Lower lobe of right lung (tissue), 2 donors: Measurements from ENCODE around the gene PPIF. TPM values are rescaled to one million over a fixed set of nuclear protein-coding genes. Genes with fewer than 3 reads are reported as not detected.
A peak's percentile ranks its signal among the peaks of the same experiment; 100 is the strongest.

Experiments used
- ATAC-seq, 2 donors: fragments of 200-7000 bp; cut with Tn5 transposase; one replicate each; pipeline ENCODE4 v1.9.1; 2020 to 2022; ENCODE audit warnings: mild to moderate bottlenecking in 2 of 2, moderate library complexity in 2 of 2
- DNase-seq: peaks from one replicate; pipeline ENCODE4 v3.0.0-alpha.2; 2020
- H3K27ac ChIP-seq: fragments of 200-600 bp; one replicate; pipeline ENCODE4 v1.8.0; 2022
- H3K27me3 ChIP-seq: fragments of 200-600 bp; one replicate; pipeline ENCODE4 v1.8.0; 2022; ENCODE audit warnings: low read depth
- H3K36me3 ChIP-seq: fragments of 200-600 bp; one replicate; pipeline ENCODE4 v1.8.0; 2022; ENCODE audit warnings: mild to moderate bottlenecking
- H3K4me1 ChIP-seq: fragments of 200-600 bp; one replicate; pipeline ENCODE4 v1.8.0; 2022
- H3K4me3 ChIP-seq: fragments of 200-600 bp; one replicate; pipeline ENCODE4 v1.8.0; 2022; ENCODE audit warnings: mild to moderate bottlenecking
- H3K9me3 ChIP-seq: fragments of 200-600 bp; one replicate; pipeline ENCODE4 v1.8.0; 2022
- CTCF ChIP-seq: fragments of 200-600 bp; IDR thresholded peaks from one replicate; pipeline ENCODE4 v1.8.0; 2022; ENCODE audit warnings: antibody characterized with exemption, mild to moderate bottlenecking
- intact Hi-C: fragments of 100-400 bp; cut with DNase I; formaldehyde crosslinking; loops from one replicate; pipeline ENCODE4 v1.11.0; 2022
- total RNA-seq: library from RNA; stranded (reverse); fragmentation: NEBNext Ultra II Directional; extraction: Animal tissue kit (Norgen Biotek cat#: 25700); gene quantifications from one replicate; pipeline ENCODE4 v1.2.1, GENCODE V29; 2021
- donor health status: DM: no; HTN: yes; CAD: no; lungs with severe emphysema.

The PPIF gene
- total RNA-seq, 1 donor from 2014 or later, result 28.5 TPM

GRCh38 chr10:79311581-79312407 is 35.5 kb upstream of the PPIF start:
- Histone ChIP-seq H3K4me1 (peaks cover 5% of the 10 kb centered on the region), H3K36me3 (peaks cover 87% of the 10 kb centered on the region), H3K27ac (no peak overlapping the region), H3K27me3 (no peaks in the 10 kb centered on the region), H3K4me3 (no peak overlapping the region), H3K9me3 (no peaks in the 10 kb centered on the region)
- no peak for ATAC-seq
- intact Hi-C loops, result no loop called here
- peak; percentile 32 for DNase-seq
- no peak for TF ChIP-seq CTCF

- Histone ChIP-seq H3K4me3 (no peak overlapping the region), H3K36me3 (peaks cover 78% of the 10 kb centered on the region), H3K27me3 (no peaks in the 10 kb centered on the region), H3K27ac (no peak overlapping the region), H3K9me3 (no peaks in the 10 kb centered on the region), H3K4me1 (peaks cover 12% of the 10 kb centered on the region)
- TF ChIP-seq CTCF, result no peak
- intact Hi-C loops, result no loop called here
- ATAC-seq (no peak), DNase-seq (peak; percentile 26)
Observed at GRCh38 chr10:79312601-79313187, 34.6 kb upstream of the PPIF start.

- DNase-seq (peak; percentile 24), ATAC-seq (no peak)
- Histone ChIP-seq H3K36me3 (peaks cover 71% of the 10 kb centered on the region), H3K9me3 (no peaks in the 10 kb centered on the region), H3K27me3 (no peaks in the 10 kb centered on the region), H3K27ac (no peak overlapping the region), H3K4me3 (no peak overlapping the region), H3K4me1 (peaks cover 18% of the 10 kb centered on the region)
- no peak for TF ChIP-seq CTCF
- intact Hi-C loops, result no loop called here
Observed at GRCh38 chr10:79313320-79313719, 33.9 kb upstream of the PPIF start.

- no peak overlapping the region for H3K4me3 ChIP-seq
Observed at GRCh38 chr10:79313911-79314439, 33.3 kb upstream of the PPIF start.

More at GRCh38 chr10:79313911-79314439, 33.3 kb upstream of the PPIF start:
- Histone ChIP-seq H3K9me3 (no peaks in the 10 kb centered on the region), H3K27me3 (no peaks in the 10 kb centered on the region), H3K36me3 (peaks cover 65% of the 10 kb centered on the region), H3K27ac (no peak overlapping the region), H3K4me1 (peaks cover 19% of the 10 kb centered on the region)
- ATAC-seq, result no peak
- peak; percentile 46 for DNase-seq
- intact Hi-C loops, result no loop called here
- TF ChIP-seq CTCF, result no peak
